ENCODE data around the gene GJD3.

GJD3 gene

DNA sequence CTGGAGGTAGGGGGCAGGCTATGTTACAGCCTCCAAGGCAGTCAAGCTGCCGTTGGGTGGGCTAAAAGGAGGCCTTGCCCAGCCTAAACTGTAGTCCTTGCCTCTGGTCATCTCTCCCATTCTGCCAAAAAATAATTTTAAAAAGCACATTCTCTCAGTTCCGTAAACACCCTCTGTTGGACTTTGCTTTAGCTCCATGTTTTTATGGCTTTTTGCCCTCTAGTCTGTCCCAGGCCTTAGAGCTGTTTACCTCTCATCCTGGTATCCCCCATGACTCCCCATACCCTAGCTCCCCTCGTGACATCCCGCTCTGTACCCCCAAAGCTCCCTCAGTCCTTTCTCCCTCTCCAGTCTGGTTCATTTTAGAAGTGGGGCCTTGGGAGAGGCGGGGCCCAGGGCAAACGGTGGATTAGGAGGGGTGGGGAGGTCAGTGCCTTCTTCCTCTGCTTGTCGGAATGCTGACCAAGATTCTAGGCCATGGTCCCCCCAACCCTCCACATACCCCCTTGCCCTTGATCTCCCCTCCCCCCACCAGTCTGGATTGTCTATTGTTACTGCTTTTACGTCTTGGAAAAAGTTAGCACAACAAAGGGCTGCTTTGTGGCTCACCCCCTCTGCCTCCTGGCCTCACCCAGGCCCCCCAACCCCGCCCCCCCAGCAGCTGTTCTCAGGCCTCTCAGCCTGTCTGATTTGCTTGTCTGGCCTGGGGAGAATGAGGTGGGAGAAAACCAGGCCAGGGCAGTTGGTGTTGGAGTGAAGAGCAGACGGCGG is 18.4 kb downstream of the GJD3 start:
- TF ChIP-seq CTCF (IDR thresholded peaks at IDR 0.05), result no peak

DNA sequence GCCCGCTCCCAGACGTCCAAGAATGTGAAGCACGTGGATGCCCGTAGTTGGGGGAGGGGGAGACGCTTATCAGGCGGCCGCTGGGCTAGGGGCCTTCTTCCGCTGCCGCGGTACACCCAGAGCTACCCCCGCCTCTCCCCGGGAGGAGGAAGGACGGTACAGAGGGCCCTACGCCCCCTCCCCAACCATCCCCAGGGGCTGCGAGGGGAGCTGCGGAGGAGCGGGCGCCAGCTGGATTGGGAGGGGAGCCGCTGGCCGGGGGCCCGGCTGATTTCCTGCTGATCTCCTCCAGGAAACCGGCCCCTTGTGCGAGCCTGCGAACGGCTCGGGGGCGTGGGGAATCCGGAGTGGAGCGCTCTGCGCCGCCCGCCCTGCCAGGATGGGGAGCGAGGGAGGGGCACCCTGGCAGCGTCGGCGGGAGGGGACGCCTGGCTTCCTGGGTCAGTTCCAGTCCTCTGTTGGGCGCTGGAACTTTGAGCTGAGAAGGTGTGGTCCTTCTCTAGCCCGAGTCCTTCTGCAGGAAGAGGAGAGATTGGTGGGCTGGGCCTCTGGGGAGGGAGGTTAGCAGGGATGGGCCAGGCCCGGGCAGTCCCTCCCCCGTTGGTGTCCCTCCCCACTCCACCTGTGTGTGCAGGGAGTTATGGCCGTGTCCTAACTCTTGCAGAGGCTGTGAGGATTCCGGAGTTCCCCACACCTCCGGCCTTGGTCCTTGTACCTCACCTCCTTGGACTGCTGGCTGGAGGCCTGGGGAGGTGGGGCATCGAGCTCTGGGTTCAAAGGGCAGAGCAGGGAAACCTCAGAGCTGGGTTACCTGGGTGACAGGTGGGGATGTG is 19.2 kb downstream of the GJD3 start:
- TF ChIP-seq CTCF (IDR thresholded peaks at IDR 0.05), result no peak

DNA sequence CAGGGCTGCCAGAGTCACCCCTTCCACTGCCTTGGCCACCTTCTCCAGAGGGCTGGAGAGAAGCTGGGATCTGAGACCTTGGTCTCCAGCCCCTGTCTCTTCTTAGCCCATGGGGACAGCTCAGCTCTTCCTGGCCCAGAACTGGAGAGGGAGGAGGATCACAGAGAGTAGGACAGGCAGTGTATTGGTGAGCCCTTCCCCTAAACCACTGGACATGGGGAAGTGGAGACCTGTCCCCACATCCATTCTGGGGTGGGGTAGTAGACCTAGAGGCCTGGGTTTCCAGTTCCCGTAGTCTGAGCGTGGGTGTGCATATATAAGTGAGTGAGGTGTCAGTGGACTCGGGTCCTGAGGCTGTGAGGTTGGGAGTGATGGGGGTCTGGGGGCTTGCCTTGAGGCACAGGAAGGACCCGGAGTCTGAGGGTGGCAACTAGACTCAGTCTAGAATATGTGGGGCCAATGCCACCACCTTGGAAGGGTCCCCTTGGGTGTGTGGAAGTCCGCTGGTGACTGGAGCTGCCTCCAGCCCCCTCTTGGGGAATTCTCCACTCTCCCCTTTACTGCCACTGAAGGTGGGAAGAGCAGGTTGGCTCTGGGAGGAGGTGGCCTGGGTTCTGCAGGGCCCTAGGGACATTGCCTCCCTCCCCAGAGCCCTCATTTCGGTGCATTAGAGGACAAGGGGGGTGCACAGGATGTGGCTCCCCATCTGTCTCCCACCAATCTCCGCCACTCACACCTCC is 19.9 kb downstream of the GJD3 start:
- no peak for TF ChIP-seq CTCF (IDR thresholded peaks at IDR 0.05)

DNA sequence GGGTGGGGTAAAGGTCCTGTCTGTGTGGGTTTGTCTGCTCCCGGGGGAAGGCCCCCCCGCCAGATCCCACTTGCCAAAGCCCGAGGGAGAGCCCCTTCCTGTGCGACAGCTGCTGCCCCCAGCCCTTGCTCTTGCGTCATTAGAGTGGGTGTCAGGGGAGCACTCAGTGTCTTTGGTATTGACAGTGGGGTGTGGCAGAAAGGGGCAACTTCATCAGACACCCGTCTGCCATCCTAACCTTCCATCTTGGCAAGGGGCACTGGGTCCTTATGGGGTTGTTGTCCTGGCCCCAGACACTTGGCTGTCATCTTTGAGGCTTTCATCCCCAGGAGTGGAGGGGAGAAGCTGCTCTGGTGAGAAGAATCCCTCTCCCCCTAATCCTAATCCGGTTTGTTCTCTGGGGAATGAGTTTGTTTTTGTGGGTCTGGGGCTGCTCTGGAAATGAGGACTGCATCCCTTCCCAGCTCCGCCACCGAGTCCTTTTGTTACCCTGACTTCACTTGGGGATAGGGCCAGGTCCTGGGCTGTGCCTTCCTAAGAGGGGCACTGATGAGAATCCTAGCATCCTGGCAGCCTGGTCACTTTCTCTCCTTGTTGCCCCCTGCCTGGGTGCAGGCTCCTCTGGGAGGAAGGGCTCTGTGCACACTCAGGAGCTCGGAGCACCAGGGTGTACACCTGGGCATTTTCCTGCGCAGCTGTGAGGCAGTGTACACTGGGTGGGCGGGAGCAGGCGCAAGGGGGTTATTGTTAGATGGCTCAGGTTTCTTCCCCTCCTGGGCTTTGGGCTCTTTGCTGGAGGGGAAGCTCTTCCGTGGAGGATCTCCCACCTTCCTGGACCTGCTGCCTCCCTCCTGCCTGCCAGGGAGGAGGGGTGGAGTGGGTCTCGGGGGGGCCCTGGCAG is 21.1 kb downstream of the GJD3 start:
- no peak for TF ChIP-seq CTCF (IDR thresholded peaks at IDR 0.05)

DNA sequence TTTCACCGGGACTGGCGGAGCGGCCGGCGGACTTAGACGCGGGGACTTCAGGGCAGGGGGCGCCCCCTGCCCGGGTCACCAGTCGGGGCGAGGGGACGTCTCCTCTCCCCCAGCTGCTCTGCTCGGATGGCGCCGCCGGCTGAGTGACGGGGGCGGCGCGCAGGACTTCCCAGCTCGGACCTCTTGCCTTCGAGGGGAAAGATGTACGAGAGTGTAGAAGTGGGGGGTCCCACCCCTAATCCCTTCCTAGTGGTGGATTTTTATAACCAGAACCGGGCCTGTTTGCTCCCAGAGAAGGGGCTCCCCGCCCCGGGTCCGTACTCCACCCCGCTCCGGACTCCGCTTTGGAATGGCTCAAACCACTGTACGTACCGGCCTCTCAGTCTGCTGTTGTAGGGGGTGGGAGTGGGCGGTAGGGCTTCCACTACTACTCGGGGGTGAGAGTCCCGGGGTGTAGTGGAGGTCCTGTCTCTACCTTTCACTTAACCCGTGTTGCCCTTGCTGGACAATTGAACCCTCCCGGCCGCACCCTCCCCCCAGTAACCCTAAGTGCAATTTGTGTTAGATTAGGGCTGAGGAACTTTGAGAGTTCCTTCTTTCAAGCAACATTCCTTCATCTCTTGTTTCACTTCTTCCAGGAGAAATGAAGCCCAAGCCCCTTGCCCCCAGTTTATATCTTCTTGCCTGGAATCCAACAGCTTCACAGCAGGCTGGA is 21.9 kb downstream of the GJD3 start:
- no peak for TF ChIP-seq CTCF (IDR thresholded peaks at IDR 0.05)

- no peak for TF ChIP-seq CTCF (IDR thresholded peaks at IDR 0.05)
Measured at GRCh38 chr17:40341808-40342503, 22.6 kb downstream of the GJD3 start.
